ENCODE measurements around the gene NADK. TPM values are rescaled to one million over a fixed set of nuclear protein-coding genes. Genes with fewer than 3 reads are reported as not detected.

The NADK gene
- total and polyA plus RNA-seq, 2 of the 13 experiments (the other 11 are each of a cell fraction or from before 2014, with no cell fraction given): 56.6 to 60.1 TPM

GRCh38 chr1:1768249-1768992 is 9.8 kb downstream of the NADK start (continued):
- no peak for TF ChIP-seq ZNF280B (CRISPR knock-in tag; IDR thresholded peaks at IDR 0.05; ENCODE audit: borderline replicate concordance)
- TF ChIP-seq TOPORS (CRISPR knock-in tag; IDR thresholded peaks at IDR 0.05): no peak
- peak; percentile 79 for TF ChIP-seq FOXA3 (CRISPR knock-in tag; IDR thresholded peaks at IDR 0.05)
- no peak; a peak in 1 of 4 replicates for TF ChIP-seq POLR2A (IDR thresholded peaks at IDR 0.05; ENCODE audit: insufficient read depth in 1 of 2, low read depth in 2 of 2, low read length in 2 of 2)
- TF ChIP-seq REST (IDR thresholded peaks at IDR 0.05; ENCODE audit: borderline replicate concordance in 1 of 2, low read depth in 1 of 2, low read length in 2 of 2): no peak
- TF ChIP-seq ZNF746 (CRISPR knock-in tag; IDR thresholded peaks at IDR 0.05): no peak
- TF ChIP-seq CEBPG (CRISPR knock-in tag; IDR thresholded peaks at IDR 0.05): no peak
- TF ChIP-seq MXI1 (IDR thresholded peaks at IDR 0.05; ENCODE audit: borderline replicate concordance, low read depth, low read length): no peak; the same call in 2 of the 3 replicates
- TF ChIP-seq SNAPC4 (CRISPR knock-in tag; IDR thresholded peaks at IDR 0.05): no peak
- TF ChIP-seq LBX2 (CRISPR knock-in tag; IDR thresholded peaks at IDR 0.05; ENCODE audit: borderline replicate concordance): no peak
- no peak for TF ChIP-seq KLF11 (CRISPR knock-in tag; IDR thresholded peaks at IDR 0.05)
- TF ChIP-seq MTA3 (CRISPR knock-in tag; IDR thresholded peaks at IDR 0.05): no peak
- 0 out of 2 replicates have a peak, but pooled peaks have one; percentile 37 for TF ChIP-seq ZNF878 (CRISPR knock-in tag; IDR thresholded peaks at IDR 0.05)
- no peak; the same call in 1 of the 2 replicates for TF ChIP-seq ERF (CRISPR knock-in tag; IDR thresholded peaks at IDR 0.05)
- no peak for TF ChIP-seq ZMAT5 (CRISPR knock-in tag; IDR thresholded peaks at IDR 0.05; ENCODE audit: borderline replicate concordance, low read depth)
- peak; percentile 31; the same call in 1 of the 2 replicates for TF ChIP-seq ZNF788 (CRISPR knock-in tag; IDR thresholded peaks at IDR 0.05; ENCODE audit: borderline replicate concordance)
- peak; percentile 71 for TF ChIP-seq ASH2L (IDR thresholded peaks at IDR 0.05; ENCODE audit: insufficient read length, low read depth, low read length)
- TF ChIP-seq NCOA2 (CRISPR knock-in tag; IDR thresholded peaks at IDR 0.05): 0 out of 2 replicates have a peak, but pooled peaks have one; percentile 53
- TF ChIP-seq FOSL2 (CRISPR knock-in tag; IDR thresholded peaks at IDR 0.05): no peak

Data from HepG2 (cell line).